DND-41 (cell line): ENCODE data around the gene BUD13.

ENCODE experiments used
- ATAC-seq: fragments of 200-7000 bp; cut with Tn5 transposase; 3 replicates; pipeline ENCODE4 v1.9.1; 2021; ENCODE audit warnings: low read depth; ENCODE audit not compliant: insufficient read depth
- DNase-seq: peaks from one replicate; pipeline ENCODE4 v3.0.0-alpha.2; 2020
- H2AFZ ChIP-seq: 2 replicates; pipeline ENCODE4 v1.6.0; 2012; ENCODE audit warnings: low read depth, low read length
- H3K27ac ChIP-seq: 2 replicates; pipeline ENCODE4 v1.5.1; 2012; ENCODE audit warnings: low read length, inconsistent platforms
- H3K27me3 ChIP-seq: fragments of 200-600 bp; sonication (generic); 2 replicates; pipeline ENCODE4 v1.6.0; 2012; ENCODE audit warnings: low read length, mild to moderate bottlenecking, inconsistent platforms; ENCODE audit not compliant: insufficient read depth, poor library complexity
- H3K36me3 ChIP-seq: 2 replicates; pipeline ENCODE4 v1.5.1; 2012; ENCODE audit warnings: low read length, inconsistent platforms; ENCODE audit not compliant: insufficient read depth
- H3K4me1 ChIP-seq: 2 replicates; pipeline ENCODE4 v1.5.1; 2012; ENCODE audit warnings: mild to moderate bottlenecking, low read length; ENCODE audit not compliant: insufficient read depth
- H3K4me2 ChIP-seq: 2 replicates; pipeline ENCODE4 v1.6.0; 2012; ENCODE audit warnings: mild to moderate bottlenecking, moderate library complexity, low read length, inconsistent platforms; ENCODE audit not compliant: insufficient read depth
- H3K4me3 ChIP-seq, 2 experiments: fragments of 200-600 bp in 1 of 2; shearing (Covaris generic) in 1 of 2; 2 replicates each; pipeline ENCODE4 v1.5.1; 2012 to 2016; ENCODE audit warnings: inconsistent platforms in 2 of 2, low read length in 2 of 2, mild to moderate bottlenecking in 2 of 2, low read depth in 1 of 2, moderate library complexity in 1 of 2
- H3K79me2 ChIP-seq: 2 replicates; pipeline ENCODE4 v1.6.0; 2012; ENCODE audit warnings: low read length, inconsistent platforms; ENCODE audit not compliant: insufficient read depth
- H3K9ac ChIP-seq: 2 replicates; pipeline ENCODE4 v1.6.0; 2012; ENCODE audit warnings: low read depth, mild to moderate bottlenecking, inconsistent platforms, low read length, moderate library complexity
- H3K9me3 ChIP-seq: 2 replicates; pipeline ENCODE4 v1.5.1; 2012; ENCODE audit warnings: low read length, moderate library complexity, mild to moderate bottlenecking, inconsistent platforms; ENCODE audit not compliant: insufficient read depth, severe bottlenecking
- H4K20me1 ChIP-seq: 2 replicates; pipeline ENCODE4 v1.6.0; 2012; ENCODE audit warnings: low read length; ENCODE audit not compliant: insufficient read depth
- CTCF ChIP-seq: IDR thresholded peaks from 2 replicates; pipeline ENCODE4 v1.5.1; 2012; ENCODE audit warnings: borderline replicate concordance, low read length, moderate library complexity, mild to moderate bottlenecking; ENCODE audit not compliant: poor library complexity, severe bottlenecking; ENCODE audit errors: extremely low read depth
- EZH2 ChIP-seq: IDR thresholded peaks from 3 replicates; pipeline ENCODE4 v1.6.1; 2012; ENCODE audit warnings: borderline replicate concordance, low read depth, mild to moderate bottlenecking, moderate library complexity, low read length, inconsistent platforms; ENCODE audit not compliant: severe bottlenecking

The BUD13 gene

GRCh38 chr11:116797816-116798215 lies 25.0 kb upstream of the BUD13 start:
- Histone ChIP-seq H3K4me1 (no peaks in the 10 kb centered on the region), H2AFZ (no peak overlapping the region), H3K9ac (no peak overlapping the region), H3K79me2 (no peaks in the 10 kb centered on the region), H3K4me3 (no peak overlapping the region), H4K20me1 (no peaks in the 10 kb centered on the region), H3K36me3 (no peaks in the 10 kb centered on the region), H3K27ac (no peak overlapping the region), H3K9me3 (no peaks in the 10 kb centered on the region), H3K4me2 (no peak overlapping the region), H3K27me3 (no peaks in the 10 kb centered on the region)
- no peak for TF ChIP-seq EZH2
- TF ChIP-seq CTCF = no peak
- DNase-seq (no peak), ATAC-seq (no peak)

GRCh38 chr11:116796548-116796947 lies 23.8 kb upstream of the BUD13 start:
- Histone ChIP-seq H3K36me3 (no peaks in the 10 kb centered on the region), H3K4me2 (no peak overlapping the region), H3K79me2 (no peaks in the 10 kb centered on the region), H3K9me3 (no peaks in the 10 kb centered on the region), H3K9ac (no peak overlapping the region), H3K27me3 (no peaks in the 10 kb centered on the region), H3K4me1 (peaks cover under 1% of the 10 kb centered on the region; the same call in 1 of the 2 replicates), H4K20me1 (no peaks in the 10 kb centered on the region), H3K27ac (no peak overlapping the region), H2AFZ (no peak overlapping the region), H3K4me3 (no peak overlapping the region)
- TF ChIP-seq EZH2 = no peak
- TF ChIP-seq CTCF = no peak
- ATAC-seq (no peak), DNase-seq (no peak)

GRCh38 chr11:116794851-116795250 lies 22.1 kb upstream of the BUD13 start:
- no peaks in the 10 kb centered on the region for H3K9me3 ChIP-seq
- H3K4me3 ChIP-seq = no peak overlapping the region
- H3K4me1 ChIP-seq = peaks cover 4% of the 10 kb centered on the region
- no peaks in the 10 kb centered on the region for H3K27me3 ChIP-seq
- H3K27ac ChIP-seq = no peak overlapping the region
- H4K20me1 ChIP-seq = no peaks in the 10 kb centered on the region
- no peak for DNase-seq
- H3K9ac ChIP-seq = no peak overlapping the region
- no peak overlapping the region for H2AFZ ChIP-seq
- TF ChIP-seq EZH2 (no peak), CTCF (no peak)
- H3K79me2 ChIP-seq = no peaks in the 10 kb centered on the region
- ATAC-seq = no peak
- no peak overlapping the region for H3K4me2 ChIP-seq
- H3K36me3 ChIP-seq = no peaks in the 10 kb centered on the region

- DNase-seq = no peak
Measured at GRCh38 chr11:116793772-116794097, 20.9 kb upstream of the BUD13 start.

More at GRCh38 chr11:116793772-116794097, 20.9 kb upstream of the BUD13 start:
- ATAC-seq = no peak
- H3K4me1 ChIP-seq = peaks cover 4% of the 10 kb centered on the region
- H3K79me2 ChIP-seq = no peaks in the 10 kb centered on the region
- TF ChIP-seq EZH2 (no peak), CTCF (no peak)
- no peak overlapping the region for H3K9ac ChIP-seq
- no peak overlapping the region for H3K27ac ChIP-seq
- H3K9me3 ChIP-seq = no peaks in the 10 kb centered on the region
- H2AFZ ChIP-seq = peak overlapping the region; percentile 49; the same call in 1 of the 2 replicates
- H4K20me1 ChIP-seq = no peaks in the 10 kb centered on the region
- no peak overlapping the region for H3K4me3 ChIP-seq
- no peak overlapping the region for H3K4me2 ChIP-seq
- H3K27me3 ChIP-seq = no peaks in the 10 kb centered on the region
- no peaks in the 10 kb centered on the region for H3K36me3 ChIP-seq
